Liver (tissue), 9 donors: ENCODE results near the gene BATF. TPM values are rescaled to one million over a fixed set of nuclear protein-coding genes. Genes with fewer than 3 reads are reported as not detected.
A peak's percentile ranks its signal among the peaks of the same experiment; 100 is the strongest.

Experiments
- DNase-seq: peaks from one replicate; pipeline ENCODE4 v3.0.0-alpha.2; 2017; ENCODE audit warnings: low spot score
- H3K27ac ChIP-seq, 2 donors: one replicate each; pipeline ENCODE4 v1.7.0; 2013; ENCODE audit warnings: inconsistent platforms in 2 of 2, low read length in 2 of 2, control low read depth in 1 of 2, low read depth in 1 of 2, mild to moderate bottlenecking in 1 of 2
- H3K27me3 ChIP-seq, 4 donors: one replicate each; pipeline versions ENCODE4 v1.6.1 to v1.7.0; 2013; ENCODE audit warnings: low read length in 3 of 4, inconsistent platforms in 1 of 4, mild to moderate bottlenecking in 1 of 4, moderate library complexity in 1 of 4; ENCODE audit not compliant: control insufficient read depth in 4 of 4, insufficient read depth in 4 of 4
- H3K36me3 ChIP-seq, 4 donors: one replicate each; pipeline versions ENCODE4 v1.6.1 to v1.7.0; 2013; ENCODE audit warnings: low read length in 3 of 4, mild to moderate bottlenecking in 3 of 4, low read depth in 1 of 4, moderate library complexity in 1 of 4; ENCODE audit not compliant: control insufficient read depth in 4 of 4, insufficient read depth in 3 of 4
- H3K4me1 ChIP-seq, 4 donors: one replicate each; pipeline versions ENCODE4 v1.6.1 to v1.7.0; 2013; ENCODE audit warnings: low read length in 3 of 4, mild to moderate bottlenecking in 3 of 4, moderate library complexity in 1 of 4; ENCODE audit not compliant: control insufficient read depth in 4 of 4, insufficient read depth in 4 of 4
- H3K4me3 ChIP-seq, 3 donors: one replicate each; pipeline versions ENCODE4 v1.6.1 to v1.7.0; 2013; ENCODE audit warnings: low read length in 3 of 3, control low read depth in 1 of 3, low read depth in 1 of 3, mild to moderate bottlenecking in 1 of 3
- H3K9ac ChIP-seq, 2 donors: one replicate each; pipeline ENCODE4 v1.7.0; 2013; ENCODE audit warnings: low read length in 2 of 2, mild to moderate bottlenecking in 2 of 2, moderate library complexity in 2 of 2, control low read depth in 1 of 2, low read depth in 1 of 2
- H3K9me3 ChIP-seq, 4 donors: one replicate each; pipeline versions ENCODE4 v1.6.1 to v1.7.0; 2013; ENCODE audit warnings: low read length in 3 of 4; ENCODE audit not compliant: control insufficient read depth in 4 of 4
- FOXA1 ChIP-seq: IDR thresholded peaks from 2 replicates; pipeline ENCODE4 v1.6.1; 2016; ENCODE audit warnings: antibody characterized with exemption
- FOXA2 ChIP-seq: IDR thresholded peaks from 2 replicates; pipeline ENCODE4 v1.6.1; 2016; ENCODE audit warnings: antibody characterized with exemption
- GABPA ChIP-seq, 2 donors: IDR thresholded peaks in 1 of 2; conservative IDR thresholded peaks in 1 of 2; 2 replicates each; pipeline ENCODE4 v1.6.1; 2016; ENCODE audit warnings: antibody characterized with exemption in 2 of 2, mild to moderate bottlenecking in 1 of 2, moderate library complexity in 1 of 2
- HNF4A ChIP-seq, 2 donors: conservative IDR thresholded peaks; 2 replicates each; pipeline ENCODE4 v1.6.1; 2016; ENCODE audit warnings: antibody characterized with exemption in 2 of 2, mild to moderate bottlenecking in 2 of 2
- JUND ChIP-seq, 2 donors: IDR thresholded peaks; 2 replicates each; pipeline ENCODE4 v1.6.1; 2016; ENCODE audit warnings: antibody characterized with exemption in 2 of 2
- WGBS: extraction: QIAGEN DNeasy Blood & Tissue Kit; methylation state at CpG from one replicate; pipeline ENCODE4 v1.1.7; 2013; 5-methylcytosine and 5-hydroxymethylcytosine counted together
- polyA plus RNA-seq, 2 donors: library from polyadenylated mRNA; stranded (reverse) in 1 of 2; unstranded in 1 of 2; fragments of 200-250 nt in 1 of 2; fragments of >200 nt in 1 of 2; fragmentation: Nextera tagmentation in 1 of 2; extraction: Ambion mirVana in 1 of 2; gene quantifications; one replicate each; pipeline versions ENCODE4 v1.2.1 to v1.2.3, GENCODE V29; 2013 to 2015
- total RNA-seq, 2 donors: library from RNA; depleted of rRNA; stranded (reverse); fragments of >200 nt; gene quantifications; one replicate each; pipeline ENCODE4 v1.2.3, GENCODE V29; 2014
- TF ChIP-seq, protein P1 (sequence below): IDR thresholded peaks from 2 replicates; pipeline ENCODE4 v1.6.1; 2016; ENCODE audit warnings: antibody characterized with exemption
- TF ChIP-seq, protein P2 (sequence below): IDR thresholded peaks from 2 replicates; pipeline ENCODE4 v1.6.1; 2016; ENCODE audit warnings: antibody characterized with exemption
- TF ChIP-seq, protein P3 (sequence below): IDR thresholded peaks from 2 replicates; pipeline ENCODE4 v1.6.1; 2016; ENCODE audit warnings: antibody characterized with exemption
- TF ChIP-seq, protein P4 (sequence below): fragments of 150-350 bp; IDR thresholded peaks from 2 replicates; pipeline ENCODE4 v1.5.1; 2017; ENCODE audit warnings: improper control_type of control experiment, low read depth, low read length; ENCODE audit not compliant: missing input control
- TF ChIP-seq, protein P5 (sequence below): IDR thresholded peaks from 2 replicates; pipeline ENCODE4 v1.6.1; 2016; ENCODE audit warnings: antibody characterized with exemption, mild to moderate bottlenecking
- donor health status: healthy.
- donor health status: healthy.
- donor health status: healthy.
- donor health status: healthy.
- donor health status: healthy.

BATF gene
- total and polyA plus RNA-seq, 4 donors = 0.77 to 2.1 (median 1.0) TPM

DNA sequence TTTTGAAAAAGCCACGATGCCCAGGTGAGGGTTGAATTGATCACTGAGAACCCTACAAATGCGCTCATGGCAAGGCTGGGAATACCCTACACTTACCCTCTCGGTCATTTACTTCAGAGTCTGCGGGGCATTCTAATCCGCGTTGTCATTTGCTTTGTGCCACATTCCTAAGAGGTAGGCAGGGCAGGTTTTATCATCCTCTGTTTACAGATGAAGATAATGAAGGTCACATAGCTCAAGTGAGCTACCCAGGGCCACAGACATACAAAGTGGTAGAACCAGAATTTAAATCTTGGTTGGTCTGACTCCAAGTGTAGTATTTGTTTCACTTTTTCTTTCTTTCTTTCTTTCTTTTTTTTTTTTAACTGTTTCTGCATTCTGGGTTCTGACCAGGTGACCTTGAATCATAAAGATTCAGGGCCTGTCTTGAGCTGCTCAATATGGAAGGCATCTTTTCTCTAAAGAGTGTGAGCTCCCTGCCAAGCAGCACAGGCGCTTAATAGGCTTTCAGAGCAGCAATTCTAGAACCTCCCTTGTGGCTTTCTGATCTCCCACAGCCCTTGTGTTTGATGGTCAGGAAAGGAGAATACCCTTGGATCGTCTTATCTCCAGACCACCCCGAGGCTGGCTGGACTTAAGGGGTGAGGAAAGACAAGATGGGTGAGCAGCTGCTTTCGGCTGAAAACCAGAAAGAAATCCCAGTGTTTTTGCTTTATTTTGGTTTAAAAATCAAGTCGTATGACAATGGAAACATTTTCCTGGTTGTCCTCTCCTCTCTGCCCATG is 662 bp upstream of the BATF start:
- H3K9me3 ChIP-seq = no peaks in the 10 kb centered on the region
- DNase-seq = no peak
- no peak overlapping the region for H3K4me3 ChIP-seq
- no peaks in the 10 kb centered on the region for H3K36me3 ChIP-seq
- TF ChIP-seq, protein P1, sequence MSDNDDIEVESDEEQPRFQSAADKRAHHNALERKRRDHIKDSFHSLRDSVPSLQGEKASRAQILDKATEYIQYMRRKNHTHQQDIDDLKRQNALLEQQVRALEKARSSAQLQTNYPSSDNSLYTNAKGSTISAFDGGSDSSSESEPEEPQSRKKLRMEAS = no peak
- no peak for TF ChIP-seq GABPA (IDR thresholded peaks at IDR 0.05 in 1 of 2, conservative IDR thresholded peaks at IDR 0.05 in 1 of 2)
- no peak for TF ChIP-seq FOXA1
- no peak for TF ChIP-seq FOXA2
- no peak for TF ChIP-seq HNF4A (conservative IDR thresholded peaks at IDR 0.05)
- TF ChIP-seq, protein P2, sequence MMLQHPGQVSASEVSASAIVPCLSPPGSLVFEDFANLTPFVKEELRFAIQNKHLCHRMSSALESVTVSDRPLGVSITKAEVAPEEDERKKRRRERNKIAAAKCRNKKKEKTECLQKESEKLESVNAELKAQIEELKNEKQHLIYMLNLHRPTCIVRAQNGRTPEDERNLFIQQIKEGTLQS = no peak
- TF ChIP-seq JUND (IDR thresholded peaks at IDR 0.05) = no peak
- H3K27ac ChIP-seq = no peak overlapping the region
- H3K27me3 ChIP-seq = no peaks in the 10 kb centered on the region
- H3K4me1 ChIP-seq = peaks cover 0 to 5% (median 0%) of the 10 kb centered on the region in 4 donors
- no peak overlapping the region for H3K9ac ChIP-seq
- 47% methylated on average over 11 of the region's 11 CpGs for WGBS

DNA sequence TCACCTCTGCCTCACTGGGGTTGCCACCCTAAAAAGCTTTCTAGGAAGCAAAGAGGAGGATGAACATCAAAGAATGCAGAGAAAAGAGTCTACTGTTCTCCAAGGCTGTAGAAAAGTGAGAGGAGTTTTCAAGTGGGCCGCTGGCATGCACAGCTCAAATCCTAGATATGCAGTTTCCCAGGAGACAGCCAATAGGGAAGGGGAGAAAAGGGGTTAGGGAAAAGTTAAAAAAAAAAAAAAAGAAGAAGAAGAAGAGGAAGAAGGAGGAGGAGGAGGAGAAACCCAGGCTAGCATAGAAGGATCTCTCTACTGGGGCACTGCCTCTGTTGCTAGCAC is 682 bp downstream of the BATF start:
- Histone ChIP-seq H3K27me3 (no peaks in the 10 kb centered on the region), H3K27ac (no peak overlapping the region), H3K4me3 (peak overlapping the region; percentile 22 to 43 (median 24)), H3K36me3 (no peaks in the 10 kb centered on the region), H3K9me3 (no peaks in the 10 kb centered on the region), H3K9ac (peak overlapping the region in 1 of 2 donors; percentile 17), H3K4me1 (peaks cover 0 to 5% (median 0%) of the 10 kb centered on the region in 4 donors)
- 65% methylated on average over 1 of the region's 1 CpG for WGBS
- TF ChIP-seq HNF4A (conservative IDR thresholded peaks at IDR 0.05) (no peak), FOXA2 (no peak)
- TF ChIP-seq, protein P3, sequence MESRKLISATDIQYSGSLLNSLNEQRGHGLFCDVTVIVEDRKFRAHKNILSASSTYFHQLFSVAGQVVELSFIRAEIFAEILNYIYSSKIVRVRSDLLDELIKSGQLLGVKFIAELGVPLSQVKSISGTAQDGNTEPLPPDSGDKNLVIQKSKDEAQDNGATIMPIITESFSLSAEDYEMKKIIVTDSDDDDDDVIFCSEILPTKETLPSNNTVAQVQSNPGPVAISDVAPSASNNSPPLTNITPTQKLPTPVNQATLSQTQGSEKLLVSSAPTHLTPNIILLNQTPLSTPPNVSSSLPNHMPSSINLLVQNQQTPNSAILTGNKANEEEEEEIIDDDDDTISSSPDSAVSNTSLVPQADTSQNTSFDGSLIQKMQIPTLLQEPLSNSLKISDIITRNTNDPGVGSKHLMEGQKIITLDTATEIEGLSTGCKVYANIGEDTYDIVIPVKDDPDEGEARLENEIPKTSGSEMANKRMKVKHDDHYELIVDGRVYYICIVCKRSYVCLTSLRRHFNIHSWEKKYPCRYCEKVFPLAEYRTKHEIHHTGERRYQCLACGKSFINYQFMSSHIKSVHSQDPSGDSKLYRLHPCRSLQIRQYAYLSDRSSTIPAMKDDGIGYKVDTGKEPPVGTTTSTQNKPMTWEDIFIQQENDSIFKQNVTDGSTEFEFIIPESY = no peak
- TF ChIP-seq, protein P4, sequence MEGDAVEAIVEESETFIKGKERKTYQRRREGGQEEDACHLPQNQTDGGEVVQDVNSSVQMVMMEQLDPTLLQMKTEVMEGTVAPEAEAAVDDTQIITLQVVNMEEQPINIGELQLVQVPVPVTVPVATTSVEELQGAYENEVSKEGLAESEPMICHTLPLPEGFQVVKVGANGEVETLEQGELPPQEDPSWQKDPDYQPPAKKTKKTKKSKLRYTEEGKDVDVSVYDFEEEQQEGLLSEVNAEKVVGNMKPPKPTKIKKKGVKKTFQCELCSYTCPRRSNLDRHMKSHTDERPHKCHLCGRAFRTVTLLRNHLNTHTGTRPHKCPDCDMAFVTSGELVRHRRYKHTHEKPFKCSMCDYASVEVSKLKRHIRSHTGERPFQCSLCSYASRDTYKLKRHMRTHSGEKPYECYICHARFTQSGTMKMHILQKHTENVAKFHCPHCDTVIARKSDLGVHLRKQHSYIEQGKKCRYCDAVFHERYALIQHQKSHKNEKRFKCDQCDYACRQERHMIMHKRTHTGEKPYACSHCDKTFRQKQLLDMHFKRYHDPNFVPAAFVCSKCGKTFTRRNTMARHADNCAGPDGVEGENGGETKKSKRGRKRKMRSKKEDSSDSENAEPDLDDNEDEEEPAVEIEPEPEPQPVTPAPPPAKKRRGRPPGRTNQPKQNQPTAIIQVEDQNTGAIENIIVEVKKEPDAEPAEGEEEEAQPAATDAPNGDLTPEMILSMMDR = no peak
- TF ChIP-seq, protein P5, sequence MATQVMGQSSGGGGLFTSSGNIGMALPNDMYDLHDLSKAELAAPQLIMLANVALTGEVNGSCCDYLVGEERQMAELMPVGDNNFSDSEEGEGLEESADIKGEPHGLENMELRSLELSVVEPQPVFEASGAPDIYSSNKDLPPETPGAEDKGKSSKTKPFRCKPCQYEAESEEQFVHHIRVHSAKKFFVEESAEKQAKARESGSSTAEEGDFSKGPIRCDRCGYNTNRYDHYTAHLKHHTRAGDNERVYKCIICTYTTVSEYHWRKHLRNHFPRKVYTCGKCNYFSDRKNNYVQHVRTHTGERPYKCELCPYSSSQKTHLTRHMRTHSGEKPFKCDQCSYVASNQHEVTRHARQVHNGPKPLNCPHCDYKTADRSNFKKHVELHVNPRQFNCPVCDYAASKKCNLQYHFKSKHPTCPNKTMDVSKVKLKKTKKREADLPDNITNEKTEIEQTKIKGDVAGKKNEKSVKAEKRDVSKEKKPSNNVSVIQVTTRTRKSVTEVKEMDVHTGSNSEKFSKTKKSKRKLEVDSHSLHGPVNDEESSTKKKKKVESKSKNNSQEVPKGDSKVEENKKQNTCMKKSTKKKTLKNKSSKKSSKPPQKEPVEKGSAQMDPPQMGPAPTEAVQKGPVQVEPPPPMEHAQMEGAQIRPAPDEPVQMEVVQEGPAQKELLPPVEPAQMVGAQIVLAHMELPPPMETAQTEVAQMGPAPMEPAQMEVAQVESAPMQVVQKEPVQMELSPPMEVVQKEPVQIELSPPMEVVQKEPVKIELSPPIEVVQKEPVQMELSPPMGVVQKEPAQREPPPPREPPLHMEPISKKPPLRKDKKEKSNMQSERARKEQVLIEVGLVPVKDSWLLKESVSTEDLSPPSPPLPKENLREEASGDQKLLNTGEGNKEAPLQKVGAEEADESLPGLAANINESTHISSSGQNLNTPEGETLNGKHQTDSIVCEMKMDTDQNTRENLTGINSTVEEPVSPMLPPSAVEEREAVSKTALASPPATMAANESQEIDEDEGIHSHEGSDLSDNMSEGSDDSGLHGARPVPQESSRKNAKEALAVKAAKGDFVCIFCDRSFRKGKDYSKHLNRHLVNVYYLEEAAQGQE = no peak
- DNase-seq = no peak
